Choroid plexus epithelial cell (primary cell): ENCODE data around the gene MACC1.

Experiments
- DNase-seq: peaks from one replicate; pipeline ENCODE4 v3.0.0-alpha.2; 2010; ENCODE audit warnings: low read depth
- H3K4me3 ChIP-seq: 2 replicates; pipeline ENCODE4 v1.5.1; 2011; ENCODE audit warnings: low read depth, mild to moderate bottlenecking, control low read depth, low read length, moderate library complexity
- CTCF ChIP-seq: conservative IDR thresholded peaks from 2 replicates; pipeline ENCODE4 v1.5.1; 2011; ENCODE audit warnings: low read depth, mild to moderate bottlenecking, control low read depth, inconsistent platforms, low read length, moderate library complexity

The MACC1 gene

GRCh38 chr7:20238194-20238753 lies 21.1 kb upstream of the MACC1 start:
- no peak for DNase-seq
- H3K4me3 ChIP-seq, result no peak overlapping the region
- no peak for TF ChIP-seq CTCF

- H3K4me3 ChIP-seq, result no peak overlapping the region
- no peak for TF ChIP-seq CTCF
- DNase-seq, result no peak
Observed at GRCh38 chr7:20237464-20238193, 20.4 kb upstream of the MACC1 start.

GRCh38 chr7:20236790-20237189 lies 19.6 kb upstream of the MACC1 start:
- no peak overlapping the region for H3K4me3 ChIP-seq
- no peak for DNase-seq
- no peak for TF ChIP-seq CTCF

- TF ChIP-seq CTCF, result no peak
- DNase-seq, result no peak
- no peak overlapping the region for H3K4me3 ChIP-seq
Observed at GRCh38 chr7:20236043-20236442, 18.9 kb upstream of the MACC1 start.

- no peak for TF ChIP-seq CTCF
- no peak overlapping the region for H3K4me3 ChIP-seq
- DNase-seq, result no peak
Observed at GRCh38 chr7:20235288-20235687, 18.1 kb upstream of the MACC1 start.

- H3K4me3 ChIP-seq, result no peak overlapping the region
- DNase-seq, result no peak
- TF ChIP-seq CTCF, result no peak
Observed at GRCh38 chr7:20233362-20233761, 16.2 kb upstream of the MACC1 start.

GRCh38 chr7:20232848-20233247 lies 15.7 kb upstream of the MACC1 start:
- no peak for TF ChIP-seq CTCF
- no peak overlapping the region for H3K4me3 ChIP-seq
- no peak for DNase-seq
